ENCODE measurements around the gene L3MBTL4.
A peak's percentile ranks its signal among the peaks of the same experiment; 100 is the strongest.
"Not testable (repeated sequence)": the region's sequence is repeated elsewhere in the genome, so short reads cannot be mapped to it uniquely, and the experiment has no call there.

The L3MBTL4 gene

GRCh38 chr18:6103741-6104140, 311.0 kb downstream of the L3MBTL4 start:
- no peak for DNase-seq

GRCh38 chr18:6096730-6097129, 318.0 kb downstream of the L3MBTL4 start:
- DNase-seq: no peak

- no peak for DNase-seq
Observed at GRCh38 chr18:6088432-6088831, 326.3 kb downstream of the L3MBTL4 start.

DNA sequence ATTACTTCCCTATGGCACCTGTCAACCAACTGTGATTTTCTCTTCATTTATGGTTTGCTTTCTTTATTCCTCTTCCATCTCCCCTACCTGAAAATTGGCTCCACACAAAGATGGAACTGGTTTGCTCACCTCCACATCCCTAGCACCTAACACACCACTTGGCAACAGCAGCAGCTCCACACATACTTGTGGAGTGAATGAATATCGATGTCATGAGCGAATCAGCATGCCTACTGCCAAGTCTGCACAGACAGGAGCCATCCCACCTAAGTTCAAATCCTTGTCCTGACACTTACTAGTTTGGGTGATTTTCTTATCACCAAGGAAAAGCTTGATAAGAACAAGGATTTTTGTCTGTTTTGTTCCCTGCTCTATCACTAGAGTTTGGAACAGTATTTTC, 328.0 kb downstream of the L3MBTL4 start:
- DNase-seq: no peak

DNA sequence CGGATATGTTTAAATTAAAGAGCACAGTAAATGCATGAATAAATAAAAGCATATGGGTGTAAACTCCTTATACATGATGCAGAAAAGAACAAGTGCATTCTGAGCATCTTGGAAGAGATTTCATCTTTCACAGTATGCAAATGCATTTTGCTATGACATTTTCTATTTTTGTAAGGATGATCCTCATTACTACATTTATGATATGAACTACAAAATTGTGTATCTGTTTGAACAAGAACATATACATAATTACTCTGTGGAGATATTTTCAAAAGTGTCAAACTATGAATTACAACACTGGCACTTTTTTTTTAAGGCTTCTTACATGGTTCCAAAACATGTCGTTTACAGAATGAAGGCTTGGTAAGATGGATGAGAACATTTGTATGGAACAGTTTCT, 335.3 kb downstream of the L3MBTL4 start:
- no peak for DNase-seq

- DNase-seq: no peak
Observed at GRCh38 chr18:6078877-6079276, 335.8 kb downstream of the L3MBTL4 start.

DNA sequence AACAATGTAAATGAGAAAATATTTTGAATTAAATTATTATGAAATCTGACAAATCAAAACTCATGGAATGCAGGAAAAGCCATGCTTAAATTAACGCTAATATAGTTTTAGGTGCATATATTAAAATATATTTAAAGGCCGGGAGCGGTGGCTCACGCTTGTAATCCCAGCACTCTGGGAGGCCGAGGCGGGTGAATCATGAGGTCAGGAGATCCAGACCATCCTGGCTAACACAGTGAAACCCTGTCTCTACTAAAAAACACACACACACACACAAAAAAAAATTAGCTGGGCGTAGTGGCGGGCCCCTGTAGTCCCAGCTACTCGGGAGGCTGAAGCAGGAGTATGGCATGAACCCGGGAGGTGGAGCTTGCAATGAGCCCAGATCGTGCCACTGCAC, 342.3 kb downstream of the L3MBTL4 start:
- not testable (repeated sequence) for DNase-seq

DNA sequence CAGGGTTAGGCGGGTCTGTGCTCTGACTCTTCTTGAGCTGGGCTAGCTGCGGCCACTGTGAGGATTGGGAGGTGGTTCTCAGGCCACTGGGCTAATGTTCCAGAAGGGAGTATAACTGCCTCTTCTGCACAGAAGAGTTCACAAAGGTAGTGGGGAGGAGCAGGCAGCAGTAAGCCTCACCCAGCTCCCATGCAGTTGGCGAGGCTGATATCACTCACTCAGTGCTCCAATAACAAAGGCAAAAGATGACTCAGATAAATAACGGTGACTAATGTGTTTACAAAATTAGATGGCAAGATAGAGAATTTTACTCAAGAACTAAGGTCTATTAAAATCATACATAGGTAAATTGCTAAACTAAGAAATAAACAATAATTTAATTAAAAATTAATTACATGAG, 345.2 kb downstream of the L3MBTL4 start:
- no peak for DNase-seq

GRCh38 chr18:6069103-6069502, 345.6 kb downstream of the L3MBTL4 start:
- DNase-seq: peak in 1 of 5 experiments; percentile 21

GRCh38 chr18:6060149-6060548, 354.6 kb downstream of the L3MBTL4 start:
- DNase-seq: no peak

DNA sequence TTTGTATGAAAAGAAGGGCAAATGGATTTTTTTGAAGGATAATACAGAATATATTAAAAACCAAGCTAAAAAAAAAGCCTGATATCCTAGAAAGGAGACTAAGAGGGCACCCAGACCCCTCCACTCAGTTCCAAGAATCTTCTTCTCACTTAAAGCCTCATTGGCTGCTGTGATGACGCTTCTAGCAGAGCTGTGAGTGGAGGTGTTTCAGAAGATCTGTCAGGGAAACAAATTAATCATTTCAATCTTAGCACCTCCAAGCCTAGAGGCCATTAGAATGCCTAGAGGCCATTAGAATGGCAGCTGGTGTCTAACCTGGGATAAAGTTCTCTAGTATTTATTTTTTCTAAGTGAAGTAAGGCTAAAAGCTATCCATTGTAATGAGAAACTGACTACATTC, 355.2 kb downstream of the L3MBTL4 start:
- DNase-seq: no peak

GRCh38 chr18:6058941-6059340, 355.8 kb downstream of the L3MBTL4 start:
- DNase-seq: no peak

- no peak for DNase-seq
Observed at GRCh38 chr18:6057604-6058003, 357.1 kb downstream of the L3MBTL4 start.

GRCh38 chr18:6056171-6056910, 358.4 kb downstream of the L3MBTL4 start:
- DNase-seq: peak in 1 of 5 experiments; percentile 70

GRCh38 chr18:6055711-6056110, 359.0 kb downstream of the L3MBTL4 start:
- no peak for DNase-seq

DNA sequence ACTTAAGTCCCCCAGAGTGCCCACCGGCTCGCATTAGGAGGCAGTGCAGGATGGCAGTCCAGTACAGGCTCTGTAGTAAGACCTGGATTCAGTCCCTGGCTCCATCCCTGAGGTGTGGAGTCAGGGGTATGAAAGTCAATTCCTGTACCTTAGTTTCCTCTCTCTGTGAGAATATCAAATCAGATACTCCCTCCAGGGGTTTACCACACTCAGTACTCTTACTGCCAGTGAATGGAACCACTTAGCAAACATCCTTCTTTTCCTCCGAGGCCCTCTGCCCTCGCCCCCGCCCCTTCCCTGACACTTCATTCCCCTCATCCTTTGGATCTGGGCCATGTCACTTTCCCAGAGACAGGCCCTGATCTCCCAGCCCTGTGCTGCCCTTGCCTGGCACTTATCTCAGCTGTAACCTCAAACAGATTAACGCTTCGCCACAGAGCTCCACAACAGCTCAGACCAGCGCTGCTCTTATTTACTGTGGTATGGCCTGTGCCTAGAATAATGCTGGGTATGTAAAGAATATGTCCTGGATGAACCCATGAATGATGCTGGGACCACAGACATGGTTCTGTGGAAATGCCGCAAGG, 360.4 kb downstream of the L3MBTL4 start:
- DNase-seq: no peak

- no peak for DNase-seq
Observed at GRCh38 chr18:6052449-6052913, 362.2 kb downstream of the L3MBTL4 start.

- DNase-seq: not testable (repeated sequence)
Observed at GRCh38 chr18:6047596-6047995, 367.1 kb downstream of the L3MBTL4 start.

GRCh38 chr18:6044773-6045172, 369.9 kb downstream of the L3MBTL4 start:
- DNase-seq: no peak

DNA sequence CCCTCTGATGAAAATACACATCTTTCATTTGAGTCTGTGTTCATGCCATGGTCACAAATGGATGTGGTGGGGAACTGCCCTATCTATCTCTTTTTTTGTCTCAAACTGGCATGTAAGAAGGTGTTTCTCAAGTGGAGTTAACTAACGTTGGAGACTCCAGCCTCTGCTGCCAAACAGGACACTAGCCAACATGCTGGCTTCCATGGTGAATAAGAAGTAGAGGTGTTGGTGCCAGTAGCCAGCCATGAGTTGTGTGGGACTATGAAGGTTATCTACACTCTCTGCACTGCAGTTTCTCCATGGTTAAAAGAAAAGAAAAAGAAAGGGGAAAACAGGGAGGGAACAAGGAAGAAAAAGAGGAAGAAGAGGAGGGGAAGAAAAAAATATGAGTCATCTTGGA, 370.4 kb downstream of the L3MBTL4 start:
- no peak for DNase-seq

- no peak for DNase-seq
Observed at GRCh38 chr18:6039055-6039454, 375.7 kb downstream of the L3MBTL4 start.

DNA sequence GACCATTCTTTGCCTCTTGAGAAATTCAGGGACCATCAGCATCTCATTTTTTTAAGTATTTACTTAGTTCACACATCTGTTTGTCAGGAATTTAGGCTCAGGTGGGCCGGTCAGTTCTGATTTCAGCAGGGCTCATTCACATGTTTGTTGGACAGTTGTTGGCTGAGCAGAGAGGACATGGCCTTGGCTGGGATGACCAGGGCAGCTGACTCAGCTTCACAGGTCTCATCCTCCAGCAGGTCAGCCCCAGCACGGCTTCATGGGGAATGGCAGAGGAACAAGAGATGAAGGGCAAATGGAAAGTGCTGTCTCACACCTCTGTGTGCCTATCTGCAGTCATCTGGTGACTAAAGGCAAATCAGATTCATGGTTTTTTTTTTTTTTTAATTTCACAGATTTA, 383.3 kb downstream of the L3MBTL4 start:
- no peak for DNase-seq

GRCh38 chr18:6031002-6031401, 383.7 kb downstream of the L3MBTL4 start:
- no peak for DNase-seq

- DNase-seq: no peak
Observed at GRCh38 chr18:6024745-6025248, 389.9 kb downstream of the L3MBTL4 start.
